HG02588 (cell line): ENCODE results near the gene C16orf78.

Experiments used
- ATAC-seq: cut with Tn5 transposase; IDR thresholded peaks from one replicate; pipeline ENCODE4 v1.9.1; 2021; ENCODE audit warnings: mild to moderate bottlenecking, moderate library complexity; ENCODE audit not compliant: unreplicated experiment

The C16orf78 gene, protein sequence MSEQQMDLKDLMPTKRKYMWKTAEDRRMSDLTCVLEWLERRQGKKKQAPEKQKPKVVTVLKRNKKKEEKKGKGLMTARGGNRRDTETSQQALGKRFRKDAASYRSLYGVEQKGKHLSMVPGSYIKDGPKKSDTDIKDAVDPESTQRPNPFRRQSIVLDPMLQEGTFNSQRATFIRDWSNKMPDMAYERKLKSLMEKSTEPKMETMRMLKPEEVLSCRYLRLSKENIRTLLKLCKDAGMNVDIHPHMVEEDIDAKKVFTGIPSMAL

DNA sequence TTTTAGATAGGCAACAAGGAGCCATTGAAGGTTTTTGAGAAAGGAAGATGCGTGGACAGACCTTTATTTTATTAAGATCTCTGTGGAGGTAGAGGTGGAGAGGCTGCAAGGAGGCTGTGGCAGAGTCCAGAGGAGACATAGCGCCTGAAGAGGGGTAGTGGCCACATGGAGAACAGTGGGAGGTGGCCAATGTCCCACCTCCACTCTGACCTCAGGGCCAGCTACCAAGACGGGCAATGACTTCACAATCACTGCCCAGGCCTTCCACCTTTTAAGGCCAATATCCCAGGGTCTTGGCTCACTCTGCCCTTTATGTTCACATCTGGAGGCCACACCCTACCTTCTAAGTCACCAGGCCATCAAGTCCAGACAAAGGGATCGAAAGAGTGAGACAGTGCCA is at the start of gene C16orf78:
Gene C16orf78, plus strand, starts transcription at position 301 of the 400 bp plus-strand sequence. CDS start 136 bp downstream, outside the sequence.
- ATAC-seq: no peak

DNA sequence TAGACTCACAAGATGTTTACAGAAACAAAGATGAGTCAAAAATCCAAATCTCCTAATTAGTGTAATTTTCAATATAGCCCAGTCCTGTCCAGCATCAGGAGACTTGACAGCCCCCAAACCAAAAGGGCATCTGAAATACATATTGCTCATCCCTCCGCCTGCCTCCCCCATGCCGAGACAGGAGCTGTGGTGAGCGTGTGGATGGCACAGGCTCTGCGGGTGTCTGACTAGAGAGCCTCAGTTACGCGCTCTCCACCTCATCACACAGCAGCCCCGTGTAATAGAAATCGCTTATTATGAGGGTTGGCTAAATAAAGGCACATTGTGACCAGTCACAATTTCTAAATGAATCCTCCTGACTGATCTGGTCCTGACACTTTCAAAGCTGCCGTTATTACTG is 48.9 kb upstream of the C16orf78 start:
- ATAC-seq: no peak

GRCh38 chr16:49327466-49327865 is 46.1 kb upstream of the C16orf78 start:
- no peak for ATAC-seq

- no peak for ATAC-seq
These were observed 45.3 kb upstream of the C16orf78 start for GRCh38 chr16:49328325-49328724.

GRCh38 chr16:49330562-49331201 is 42.9 kb upstream of the C16orf78 start:
- ATAC-seq: no peak

GRCh38 chr16:49332589-49333258 is 40.9 kb upstream of the C16orf78 start:
- ATAC-seq: no peak

- ATAC-seq: no peak
These were observed 40.4 kb upstream of the C16orf78 start for GRCh38 chr16:49333259-49333597.

GRCh38 chr16:49335828-49336227 is 37.8 kb upstream of the C16orf78 start:
- no peak for ATAC-seq

DNA sequence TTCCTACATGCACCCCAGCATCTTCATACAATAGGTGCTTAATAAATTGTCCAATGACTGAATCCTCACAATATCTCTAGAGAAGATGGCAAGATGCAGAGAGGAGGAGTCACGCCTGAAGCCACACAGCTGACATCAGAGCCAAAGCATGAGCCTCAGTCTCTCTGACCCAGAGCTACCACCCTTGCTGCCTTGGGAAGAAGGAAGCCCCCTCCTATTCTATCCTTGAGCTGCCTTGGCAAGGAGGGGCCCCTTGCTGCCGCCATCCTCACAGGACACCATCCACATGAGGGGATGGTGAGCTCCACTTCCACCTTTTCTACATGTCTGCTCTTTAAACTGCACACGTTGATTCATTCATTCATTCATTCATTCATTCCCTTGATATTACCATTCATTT is 37.0 kb upstream of the C16orf78 start:
- no peak for ATAC-seq

- no peak for ATAC-seq
These were observed 35.7 kb upstream of the C16orf78 start for GRCh38 chr16:49337814-49338350.

DNA sequence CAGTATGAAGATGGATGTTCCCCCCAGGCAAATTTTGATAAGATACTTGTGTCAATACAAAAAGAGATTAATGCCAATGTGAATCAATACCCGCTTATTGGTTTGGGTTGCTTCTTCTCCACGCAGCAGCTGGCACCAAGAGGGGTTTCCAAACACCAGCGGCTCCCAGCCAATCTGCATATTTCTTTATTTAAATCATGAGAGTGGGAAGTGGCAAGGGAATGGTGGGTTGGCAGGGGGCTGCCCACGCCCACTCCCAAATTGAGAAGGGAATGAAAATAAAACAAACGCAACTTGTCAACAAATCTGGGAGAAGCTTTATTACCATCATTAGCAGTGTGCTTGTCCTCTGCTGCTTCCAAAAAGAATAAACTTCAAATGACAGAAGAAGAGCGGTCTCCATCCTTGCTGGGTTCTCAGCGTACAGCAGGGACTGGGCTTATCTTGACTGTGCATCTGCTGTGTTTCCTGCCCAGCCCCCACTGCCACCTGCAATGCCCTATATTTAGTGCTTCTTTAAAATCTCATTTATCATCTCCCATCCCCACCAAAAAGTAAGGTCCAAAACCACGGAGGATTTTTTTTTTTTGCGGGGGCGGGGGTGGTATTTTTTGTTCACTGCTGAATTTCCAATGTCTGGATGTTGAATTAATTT is 34.9 kb upstream of the C16orf78 start:
- ATAC-seq: no peak

GRCh38 chr16:49340466-49340865 is 33.1 kb upstream of the C16orf78 start:
- ATAC-seq: no peak

GRCh38 chr16:49341706-49342105 is 31.9 kb upstream of the C16orf78 start:
- ATAC-seq: no peak

- no peak for ATAC-seq
These were observed 31.0 kb upstream of the C16orf78 start for GRCh38 chr16:49342336-49343265.

GRCh38 chr16:49343291-49343690 is 30.3 kb upstream of the C16orf78 start:
- ATAC-seq: no peak

DNA sequence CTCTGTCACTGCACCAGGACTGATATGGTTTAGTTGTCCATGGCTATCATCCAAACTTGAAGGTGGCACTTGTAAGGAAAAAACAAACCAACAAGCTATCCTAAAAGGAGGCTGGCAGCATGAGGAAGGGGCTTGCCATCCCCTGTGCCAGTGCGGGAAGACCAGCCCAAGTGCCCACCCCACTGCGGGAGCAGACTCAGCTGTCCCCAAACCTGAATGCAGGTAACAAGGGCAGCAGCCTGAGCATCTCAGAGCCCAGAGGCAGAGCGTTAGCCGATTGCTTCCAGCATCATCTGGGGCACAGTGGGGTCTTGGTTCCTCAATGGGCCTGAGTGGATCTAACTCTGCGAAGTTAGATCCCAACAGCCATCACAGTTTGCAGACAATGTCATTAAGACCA is 29.2 kb upstream of the C16orf78 start:
- ATAC-seq: no peak

DNA sequence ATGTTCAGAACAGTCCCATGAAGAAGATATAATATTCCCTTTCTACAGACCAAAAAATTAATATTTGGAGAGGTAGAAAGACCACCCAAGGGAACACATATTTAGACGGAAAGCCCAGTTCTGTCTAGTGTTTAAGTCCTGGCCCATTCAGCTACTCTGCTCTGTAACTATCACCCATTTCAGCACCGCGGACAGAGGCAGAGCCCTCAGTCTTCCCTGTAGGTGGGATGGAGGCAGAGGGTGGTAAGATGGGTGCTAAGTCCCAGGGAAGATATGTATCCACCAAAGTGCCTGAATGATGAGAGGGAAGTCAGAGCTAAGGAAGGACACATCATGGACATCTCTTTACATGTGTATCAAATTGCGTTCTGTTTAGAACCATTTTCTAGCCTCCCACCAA is 27.8 kb upstream of the C16orf78 start:
- ATAC-seq: no peak

- ATAC-seq: no peak
These were observed 27.1 kb upstream of the C16orf78 start for GRCh38 chr16:49346459-49346858.

GRCh38 chr16:49347476-49347875 is 26.1 kb upstream of the C16orf78 start:
- no peak for ATAC-seq

DNA sequence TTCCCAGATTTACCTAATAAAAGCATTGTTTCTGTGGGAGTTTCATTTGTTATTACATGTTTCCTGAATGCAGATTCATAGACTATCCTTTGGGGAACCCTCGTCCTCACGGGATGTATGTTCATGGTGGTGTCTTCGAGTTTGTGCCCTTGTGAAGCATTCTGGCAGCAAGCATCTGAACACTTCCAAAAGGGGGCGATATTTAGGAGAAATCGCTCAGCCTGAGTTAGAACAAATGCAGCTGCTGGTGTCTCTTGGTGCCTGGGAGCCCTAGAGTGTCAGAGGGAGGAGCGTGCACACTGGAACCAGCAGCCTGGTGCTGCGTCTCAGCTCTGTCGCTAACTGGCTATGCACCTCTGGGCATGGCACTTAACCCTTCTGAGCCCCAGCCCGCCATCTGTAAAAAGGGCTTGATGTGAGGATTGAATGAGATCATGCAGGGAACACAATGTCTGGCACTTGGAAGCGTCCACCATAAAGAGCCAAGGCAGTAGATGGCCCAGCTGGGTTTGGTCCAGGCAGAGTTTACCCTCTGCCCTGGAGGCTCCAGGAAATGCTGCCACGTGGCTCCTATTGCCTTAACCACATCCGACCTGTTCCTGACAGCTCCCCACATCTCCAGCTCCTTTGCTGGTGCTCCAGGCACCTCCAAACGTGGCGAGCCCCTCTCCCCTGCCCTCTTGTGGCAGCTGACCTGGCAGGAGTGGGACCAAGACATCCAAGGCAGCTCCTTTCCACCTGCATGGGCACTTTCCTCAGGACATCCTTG is 25.0 kb upstream of the C16orf78 start:
- no peak for ATAC-seq
